Esophagus muscularis mucosa (tissue), 4 donors: ENCODE data around the gene PLCH2.

Experiments used
- EP300 ChIP-seq: sonication (generic); formaldehyde crosslinking; IDR thresholded peaks from one replicate; pipeline ENCODE4 v1.6.1; 2017; ENCODE audit warnings: antibody characterized with exemption
- POLR2AphosphoS5 ChIP-seq, 2 donors: sonication (generic); formaldehyde crosslinking; IDR thresholded peaks; one replicate each; pipeline ENCODE4 v1.6.1; 2017; ENCODE audit warnings: antibody characterized with exemption in 2 of 2
- TF ChIP-seq, protein P1 (sequence below), 3 experiments: fragments of 200-600 bp in 2 of 3; fragments of 450-650 bp in 1 of 3; sonication (generic) in 2 of 3; IDR thresholded peaks; one replicate each; pipeline ENCODE4 v1.5.1; 2017 to 2019; ENCODE audit warnings: antibody characterized with exemption in 3 of 3, mild to moderate bottlenecking in 2 of 3, moderate library complexity in 1 of 3

GRCh38 chr1:2489615-2490014, 13.5 kb downstream of the PLCH2 start:
- TF ChIP-seq, protein P1, sequence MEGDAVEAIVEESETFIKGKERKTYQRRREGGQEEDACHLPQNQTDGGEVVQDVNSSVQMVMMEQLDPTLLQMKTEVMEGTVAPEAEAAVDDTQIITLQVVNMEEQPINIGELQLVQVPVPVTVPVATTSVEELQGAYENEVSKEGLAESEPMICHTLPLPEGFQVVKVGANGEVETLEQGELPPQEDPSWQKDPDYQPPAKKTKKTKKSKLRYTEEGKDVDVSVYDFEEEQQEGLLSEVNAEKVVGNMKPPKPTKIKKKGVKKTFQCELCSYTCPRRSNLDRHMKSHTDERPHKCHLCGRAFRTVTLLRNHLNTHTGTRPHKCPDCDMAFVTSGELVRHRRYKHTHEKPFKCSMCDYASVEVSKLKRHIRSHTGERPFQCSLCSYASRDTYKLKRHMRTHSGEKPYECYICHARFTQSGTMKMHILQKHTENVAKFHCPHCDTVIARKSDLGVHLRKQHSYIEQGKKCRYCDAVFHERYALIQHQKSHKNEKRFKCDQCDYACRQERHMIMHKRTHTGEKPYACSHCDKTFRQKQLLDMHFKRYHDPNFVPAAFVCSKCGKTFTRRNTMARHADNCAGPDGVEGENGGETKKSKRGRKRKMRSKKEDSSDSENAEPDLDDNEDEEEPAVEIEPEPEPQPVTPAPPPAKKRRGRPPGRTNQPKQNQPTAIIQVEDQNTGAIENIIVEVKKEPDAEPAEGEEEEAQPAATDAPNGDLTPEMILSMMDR (IDR thresholded peaks at IDR 0.05) = no peak
- TF ChIP-seq POLR2AphosphoS5 (IDR thresholded peaks at IDR 0.05) = no peak
- TF ChIP-seq EP300 = no peak
